ENCODE results near the gene RAMP3. TPM values are rescaled to one million over a fixed set of nuclear protein-coding genes. Genes with fewer than 3 reads are reported as not detected.

Gene RAMP3
- total RNA-seq, 1 donor from 2014 or later: not detected

DNA sequence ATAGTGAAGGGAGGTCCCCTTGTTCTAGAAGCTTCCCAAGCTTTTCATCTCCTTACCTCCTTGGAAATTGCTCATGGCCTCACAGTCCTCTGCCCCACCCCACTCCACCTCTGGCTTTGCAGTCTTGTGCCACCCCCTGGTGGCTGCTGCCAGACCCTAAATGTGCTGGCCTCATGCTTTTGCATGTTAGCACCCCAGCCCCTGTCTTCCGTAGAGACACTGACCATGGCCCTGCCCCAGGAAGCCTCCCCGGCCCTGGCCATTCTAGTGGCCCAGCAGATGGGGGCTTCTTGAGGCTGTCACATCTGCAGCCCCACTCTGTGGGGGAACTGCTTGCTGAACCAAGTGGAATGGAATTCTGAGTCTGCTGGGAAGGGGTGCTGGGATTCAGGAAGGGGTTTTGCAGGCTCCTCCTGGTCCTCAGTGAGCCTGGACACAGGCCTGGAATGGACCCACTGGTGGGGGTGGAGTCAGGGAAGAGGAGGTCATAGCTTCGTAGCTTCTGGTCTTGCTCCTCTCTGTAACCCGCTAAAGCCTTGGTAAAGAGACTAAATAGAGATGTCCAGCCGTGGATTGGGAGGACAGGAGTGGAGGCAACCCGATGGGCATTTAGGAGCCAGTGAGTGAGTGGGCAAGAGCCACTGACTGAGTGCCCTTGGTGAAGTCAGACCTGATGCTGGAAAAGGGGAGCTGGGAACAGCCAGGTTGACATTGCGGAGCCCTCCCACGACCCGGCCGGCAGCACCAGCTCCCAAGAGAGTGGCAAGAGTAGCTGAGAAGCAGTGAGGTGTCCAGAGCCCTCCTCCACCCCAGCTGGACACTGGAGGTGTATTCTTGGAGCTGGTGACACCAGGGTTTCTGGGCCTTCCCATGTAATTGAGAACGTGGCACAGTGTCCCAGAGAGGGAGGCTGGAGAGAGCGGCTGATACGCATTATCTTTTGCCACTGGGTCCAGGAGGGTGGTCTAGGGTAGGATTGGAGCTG is 20.9 kb downstream of the RAMP3 start:
- DNase-seq (ENCODE audit: low read depth): no peak

DNA sequence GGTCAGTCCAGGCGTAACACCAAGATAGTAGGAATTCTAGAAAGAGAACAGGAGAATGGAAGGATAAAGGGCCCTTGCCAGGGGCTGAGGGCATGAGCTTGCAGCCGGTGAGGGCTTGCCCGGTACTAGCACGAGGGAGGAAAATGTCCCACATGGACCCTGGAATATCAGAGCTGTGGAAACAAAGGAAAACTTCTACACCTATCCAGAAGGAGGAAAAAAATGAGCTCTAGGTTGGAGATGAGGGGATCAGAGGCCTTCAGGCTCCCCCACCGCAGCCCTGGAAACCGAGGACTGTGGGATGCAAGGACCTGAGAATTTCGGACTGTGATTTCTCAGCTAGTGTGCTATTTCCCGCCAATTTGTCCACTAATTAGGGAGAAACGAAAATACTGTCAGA is 22.1 kb downstream of the RAMP3 start:
- DNase-seq (ENCODE audit: low read depth): no peak

DNA sequence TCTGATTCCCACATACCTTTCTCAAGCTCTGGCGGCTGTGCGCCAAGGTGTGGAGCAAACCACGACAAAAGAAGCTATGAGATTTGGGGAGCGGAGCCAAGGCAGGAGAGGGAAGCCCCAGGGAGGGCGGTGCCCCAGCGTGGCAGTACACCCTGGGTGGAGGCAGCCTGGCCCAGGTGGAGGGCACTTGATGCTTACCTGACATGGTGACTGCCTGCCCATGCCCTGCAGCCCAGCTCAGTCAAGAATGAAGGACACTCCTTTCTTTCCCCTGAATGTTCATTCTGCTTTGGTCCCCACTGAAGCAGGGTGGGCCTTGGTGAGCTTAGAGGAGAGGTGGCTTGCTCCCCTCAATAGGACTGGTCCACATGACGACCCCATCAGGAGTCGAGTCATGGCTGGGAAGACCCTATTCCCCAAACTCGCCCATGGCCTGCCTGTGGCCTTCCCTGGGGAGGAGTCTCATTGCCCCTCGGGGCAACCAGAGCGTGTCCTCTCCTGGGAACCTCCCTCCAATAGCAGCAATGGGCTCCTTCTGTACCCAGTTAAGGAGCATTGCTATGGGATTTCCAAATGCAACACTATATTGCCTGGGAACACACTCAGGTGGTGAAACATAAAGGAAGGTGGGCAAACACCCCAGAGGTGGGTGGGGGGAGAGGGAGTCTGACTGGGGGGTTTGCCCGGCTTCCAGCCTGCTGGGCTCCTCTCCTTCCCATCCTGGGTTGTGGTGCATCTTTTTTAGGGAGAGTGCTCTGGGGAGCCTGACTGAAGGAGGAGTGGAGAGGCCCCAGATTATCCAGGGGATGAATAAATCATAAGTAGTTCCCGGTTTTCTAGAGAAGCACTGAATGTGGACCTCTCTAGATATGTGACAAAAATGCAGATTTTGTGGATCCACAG is 22.7 kb downstream of the RAMP3 start:
- DNase-seq (ENCODE audit: low read depth): no peak

DNA sequence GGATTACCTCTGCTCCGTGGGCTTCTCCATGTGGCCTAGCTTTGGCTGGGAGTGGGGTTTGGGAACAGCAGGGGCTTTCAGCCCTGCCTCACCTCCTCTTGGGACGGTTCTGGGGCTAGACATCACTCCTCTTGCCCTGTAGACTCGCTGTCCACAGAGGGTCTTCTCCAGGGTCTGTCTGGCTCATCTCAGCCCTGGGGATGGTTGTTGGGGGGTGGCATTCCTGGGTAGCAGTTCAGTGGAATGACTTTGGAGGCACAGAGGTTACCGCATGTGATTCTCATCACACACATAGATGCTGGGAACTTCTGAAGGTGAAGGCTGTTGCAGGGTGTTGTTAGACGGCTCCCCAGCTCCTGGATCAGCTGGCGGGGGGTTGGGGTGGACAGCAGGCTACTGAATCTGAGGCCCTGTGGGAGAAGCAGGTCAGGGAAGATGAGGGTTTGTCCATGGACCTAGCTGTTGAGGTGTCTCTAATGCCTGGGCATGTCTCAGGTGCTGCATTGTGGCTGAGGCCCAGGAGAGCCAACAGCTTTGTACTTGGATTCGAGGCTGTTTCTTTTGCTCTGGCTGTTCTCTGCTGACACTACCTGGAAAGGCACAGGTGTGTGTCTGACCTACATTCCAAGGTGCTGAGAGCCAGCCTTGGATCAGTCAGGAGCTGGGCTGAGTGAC is 23.8 kb downstream of the RAMP3 start:
- no peak for DNase-seq (ENCODE audit: low read depth)

DNA sequence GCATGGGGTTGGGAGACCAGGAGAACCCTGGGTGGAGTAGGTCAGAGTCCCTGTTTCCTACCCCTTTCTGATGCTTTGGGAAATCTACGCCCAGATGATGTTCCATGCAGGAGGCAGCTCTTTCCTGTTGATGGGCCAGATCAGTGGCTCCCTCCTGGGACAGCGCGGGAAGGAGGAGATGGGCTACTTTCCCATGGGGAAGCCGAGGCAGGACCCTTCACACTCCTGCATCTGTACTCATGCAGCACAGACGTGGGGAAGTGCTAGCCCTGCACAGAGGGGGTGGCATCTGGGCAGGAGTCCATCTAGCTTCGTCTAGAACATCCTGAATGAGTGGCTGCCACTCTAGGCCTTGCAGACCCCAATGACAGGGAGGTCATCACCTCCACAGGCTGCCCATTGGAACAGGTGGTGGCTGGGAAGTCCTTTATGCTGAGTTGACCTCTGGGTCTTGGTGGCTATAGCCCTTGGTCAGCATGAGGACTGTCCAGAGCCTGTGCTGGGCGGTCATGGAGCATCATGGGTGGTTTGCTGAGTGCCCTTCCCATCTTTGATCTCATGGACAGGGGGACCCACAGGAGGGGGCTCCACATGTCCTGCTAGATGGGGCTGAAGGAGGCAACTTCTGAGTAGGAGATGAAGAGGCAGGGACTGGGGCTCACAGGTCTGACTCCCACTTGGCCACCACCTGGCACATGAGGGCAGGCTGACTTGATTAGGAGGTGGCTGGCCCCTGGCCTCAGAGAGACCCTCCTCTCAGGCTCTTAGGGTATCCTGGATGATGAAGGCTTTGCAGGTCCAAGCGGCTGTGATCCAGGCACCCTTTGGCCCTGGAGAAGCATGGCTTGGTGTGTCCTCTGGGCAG is 24.6 kb downstream of the RAMP3 start:
- DNase-seq (ENCODE audit: low read depth): no peak

DNA sequence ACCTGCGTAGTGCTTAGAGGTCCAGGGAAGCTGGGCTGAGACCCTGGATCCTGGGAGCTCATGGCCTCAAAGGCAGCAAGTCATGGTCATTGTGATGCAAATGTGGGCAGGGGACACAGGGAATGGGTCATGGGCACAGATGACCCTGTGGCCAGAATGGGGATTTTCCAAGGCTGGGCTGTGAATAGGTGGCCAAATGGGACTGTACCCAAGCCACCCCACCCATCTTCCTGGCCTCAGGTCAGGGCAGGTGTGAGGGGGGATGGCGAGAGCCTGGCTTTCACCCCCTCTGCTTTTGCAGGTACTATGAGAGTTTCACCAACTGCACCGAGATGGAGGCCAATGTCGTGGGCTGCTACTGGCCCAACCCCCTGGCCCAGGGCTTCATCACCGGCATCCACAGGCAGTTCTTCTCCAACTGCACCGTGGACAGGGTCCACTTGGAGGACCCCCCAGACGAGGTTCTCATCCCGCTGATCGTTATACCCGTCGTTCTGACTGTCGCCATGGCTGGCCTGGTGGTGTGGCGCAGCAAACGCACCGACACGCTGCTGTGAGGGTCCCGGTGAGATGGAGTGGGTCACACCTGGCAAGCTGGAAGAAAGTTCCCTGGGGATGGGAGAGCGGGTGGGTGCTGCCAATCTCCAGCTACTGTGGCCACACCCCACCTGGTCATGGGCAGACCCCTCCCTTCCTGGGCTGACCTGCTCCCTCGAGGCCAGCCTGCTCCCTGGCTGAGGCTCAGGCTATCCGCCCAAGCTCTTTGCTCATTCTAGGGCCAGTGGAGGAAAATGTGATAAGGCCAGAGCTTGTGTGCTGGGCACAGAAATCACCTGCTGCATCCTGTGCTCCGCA is 25.5 kb downstream of the RAMP3 start:
- DNase-seq (ENCODE audit: low read depth): no peak

DNA sequence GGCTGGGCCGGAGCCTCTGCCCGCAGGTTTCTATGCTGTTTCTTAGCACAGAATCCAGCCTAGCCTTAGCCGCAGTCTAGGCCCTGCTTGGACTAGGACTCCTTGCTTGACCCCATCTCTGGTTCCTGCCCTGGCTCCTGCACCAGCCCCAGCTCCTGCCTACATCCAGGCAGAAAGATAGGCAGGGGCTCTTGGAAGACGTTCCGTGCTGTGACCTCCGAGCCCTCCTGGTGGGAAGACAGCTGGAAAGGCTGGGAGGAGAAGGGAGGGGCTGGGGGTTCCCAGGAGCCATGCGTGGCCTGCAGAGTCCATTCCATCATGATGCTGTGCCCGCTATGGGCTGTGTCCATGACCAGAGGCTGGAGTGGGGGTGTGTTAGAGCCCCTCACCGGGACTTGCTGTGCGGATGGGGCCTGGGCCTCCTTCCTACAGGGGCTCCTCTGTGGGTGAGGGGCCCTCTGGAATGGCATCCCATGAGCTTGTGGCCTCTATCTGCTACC is 26.2 kb downstream of the RAMP3 start:
- DNase-seq (ENCODE audit: low read depth): no peak

DNA sequence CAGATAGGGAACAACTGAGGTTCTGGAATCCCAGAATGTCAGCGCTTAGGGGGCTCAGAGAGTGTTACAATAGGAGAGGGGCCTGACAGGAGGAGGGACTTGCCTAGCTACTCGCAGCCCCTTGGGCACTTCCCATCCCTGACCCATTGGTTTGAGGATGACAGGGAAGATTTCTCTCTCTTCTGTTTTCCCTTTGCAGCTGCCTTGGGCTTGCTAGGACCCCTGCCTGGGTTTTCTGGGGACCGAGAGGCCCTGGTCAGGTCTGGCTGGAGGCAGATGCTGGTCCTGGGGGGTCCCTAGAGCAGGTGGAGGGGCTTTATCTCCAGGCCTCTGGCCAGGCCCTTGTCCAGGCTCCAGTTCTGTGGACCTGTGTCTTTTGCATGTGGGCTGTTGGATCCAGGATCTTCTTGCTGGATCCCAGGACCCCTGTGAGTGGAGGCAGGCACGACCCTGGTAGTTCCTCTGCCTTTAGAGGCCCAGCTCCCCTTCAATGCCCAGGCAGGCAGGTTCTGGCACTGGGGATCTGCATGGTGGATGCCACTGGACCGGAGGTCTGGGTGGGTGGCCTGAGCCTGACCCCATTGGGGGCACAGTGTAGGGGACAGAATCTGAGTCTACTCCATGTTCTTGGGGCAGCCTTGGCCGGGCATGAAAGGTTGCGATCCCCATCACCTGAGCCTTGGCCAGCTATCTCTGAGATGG is 26.9 kb downstream of the RAMP3 start:
- DNase-seq (ENCODE audit: low read depth): no peak

DNA sequence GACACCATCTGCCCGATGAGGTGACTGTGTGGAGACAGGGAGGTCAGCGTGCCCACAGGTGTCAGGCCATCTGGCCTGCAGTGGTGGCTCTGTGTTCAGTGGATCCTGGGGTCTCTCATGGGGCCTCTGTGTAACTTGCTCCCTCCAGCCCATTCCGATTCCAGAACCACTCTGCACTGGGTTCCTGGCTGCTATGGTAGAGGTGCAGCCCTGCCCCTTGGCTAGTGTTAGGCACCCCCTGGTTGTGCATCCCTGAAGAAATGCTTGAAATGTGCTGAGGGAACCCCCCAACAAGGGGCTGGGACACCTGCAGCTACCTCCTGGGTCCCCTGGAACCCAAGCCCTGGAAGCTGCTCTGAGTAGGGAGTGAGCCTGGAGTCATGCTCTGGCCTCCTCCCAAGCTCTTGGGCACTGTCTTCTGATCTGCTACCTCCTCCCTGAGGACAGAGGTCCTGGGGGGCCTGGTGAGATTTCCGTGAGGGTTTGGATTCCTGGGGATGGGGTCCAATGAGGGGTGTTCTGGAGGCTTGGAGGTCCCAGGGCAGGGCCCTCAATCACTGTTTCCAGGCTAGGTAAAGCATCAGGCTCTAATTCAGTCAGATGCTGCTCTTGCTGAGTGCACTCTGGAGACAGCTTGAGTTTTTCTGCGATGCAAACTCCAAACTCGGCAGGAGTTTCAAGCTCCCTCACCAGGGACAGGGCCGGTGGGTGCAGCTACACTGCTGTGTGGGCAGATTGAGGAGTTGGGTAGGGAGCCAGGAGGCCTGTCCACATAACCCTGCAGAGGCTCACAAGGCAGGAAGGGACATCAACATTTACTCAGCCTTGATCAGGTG is 27.7 kb downstream of the RAMP3 start:
- no peak for DNase-seq (ENCODE audit: low read depth)

DNA sequence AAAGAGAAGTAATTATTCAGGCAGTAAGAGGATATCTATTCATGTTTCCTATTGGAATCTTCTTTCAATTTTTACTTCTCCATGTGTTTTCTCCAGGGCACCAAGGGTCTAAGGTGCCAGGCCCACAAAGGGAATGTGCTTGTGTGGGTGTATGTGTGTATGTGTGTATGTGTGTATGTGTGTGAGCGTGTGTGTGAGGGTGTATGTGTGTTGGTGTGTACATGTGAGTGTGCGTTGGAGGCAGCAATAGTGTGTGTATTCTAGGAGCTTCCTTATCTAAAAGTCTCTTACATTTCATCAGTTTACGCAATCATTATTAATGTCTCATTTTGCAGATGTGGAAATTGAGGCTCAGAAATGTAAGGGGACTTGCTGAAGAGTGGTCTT is 28.3 kb downstream of the RAMP3 start:
- DNase-seq (ENCODE audit: low read depth): no peak

DNA sequence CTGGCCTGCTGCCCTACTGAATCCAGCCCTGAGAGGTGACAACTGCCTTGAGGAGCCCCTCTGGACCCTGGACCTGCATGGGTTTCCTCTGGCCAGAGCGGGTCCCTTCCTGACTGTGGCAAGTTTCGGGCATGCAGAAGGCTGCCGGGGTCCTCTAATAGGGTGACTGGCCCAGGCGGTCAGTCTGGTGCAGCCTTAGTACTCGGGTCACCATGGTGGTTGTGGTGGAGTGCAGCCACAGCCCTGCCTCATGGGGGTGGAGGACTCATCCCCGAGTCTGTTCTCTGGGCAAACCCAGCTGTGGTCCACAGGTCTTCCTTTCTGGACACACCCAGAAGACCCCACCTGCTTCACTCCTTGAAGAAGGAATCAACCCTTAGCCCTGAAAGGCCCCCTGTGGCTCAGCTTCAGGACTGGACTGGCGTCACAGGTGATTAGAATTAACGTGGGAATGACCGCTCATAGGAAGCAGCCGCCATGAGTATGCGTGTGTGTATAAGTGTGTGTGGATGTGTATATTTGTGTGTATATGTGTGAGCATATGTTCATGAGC is 28.7 kb downstream of the RAMP3 start:
- DNase-seq (ENCODE audit: low read depth): no peak

DNA sequence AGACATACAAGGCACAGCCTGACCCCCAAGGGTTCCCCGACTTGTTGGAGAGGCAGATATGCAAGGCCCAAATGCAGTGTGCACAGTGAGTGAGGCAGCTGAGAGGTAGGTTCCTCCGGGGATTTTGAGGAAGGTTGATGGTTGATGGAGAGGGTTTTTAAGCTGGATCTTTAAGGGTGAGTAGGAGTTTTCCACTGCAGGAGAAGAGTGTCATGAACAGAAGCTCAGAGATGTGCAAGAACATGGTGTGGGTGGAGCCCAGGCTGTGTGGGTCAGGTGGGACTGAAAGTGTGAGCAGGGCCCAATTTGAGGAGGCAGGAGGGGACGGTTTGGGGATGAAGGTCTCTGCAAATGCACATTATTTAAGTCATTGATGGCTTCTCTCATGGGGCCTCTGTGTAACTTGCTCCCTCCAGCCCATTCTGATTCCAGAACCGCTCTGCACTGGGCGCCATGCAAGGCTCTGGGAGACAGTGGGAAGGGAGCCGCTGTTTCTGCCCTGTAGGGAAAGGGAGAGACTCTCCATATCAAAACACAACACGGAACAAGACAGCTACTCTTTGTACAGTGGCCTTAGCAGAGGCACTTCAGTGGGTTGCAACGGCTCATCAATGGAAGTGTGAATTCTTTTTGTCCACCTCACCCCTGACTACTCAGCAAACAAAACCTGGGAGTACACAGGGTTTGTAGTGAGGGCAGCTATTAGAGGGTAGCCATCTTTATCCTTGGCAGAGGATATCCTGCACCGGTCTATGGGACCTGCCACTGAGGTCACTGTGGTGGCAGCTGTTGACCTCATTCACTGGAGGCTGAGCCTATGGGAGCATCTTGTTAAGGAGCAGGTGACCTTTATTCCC is 29.7 kb downstream of the RAMP3 start:
- DNase-seq (ENCODE audit: low read depth): peak; percentile 65

DNA sequence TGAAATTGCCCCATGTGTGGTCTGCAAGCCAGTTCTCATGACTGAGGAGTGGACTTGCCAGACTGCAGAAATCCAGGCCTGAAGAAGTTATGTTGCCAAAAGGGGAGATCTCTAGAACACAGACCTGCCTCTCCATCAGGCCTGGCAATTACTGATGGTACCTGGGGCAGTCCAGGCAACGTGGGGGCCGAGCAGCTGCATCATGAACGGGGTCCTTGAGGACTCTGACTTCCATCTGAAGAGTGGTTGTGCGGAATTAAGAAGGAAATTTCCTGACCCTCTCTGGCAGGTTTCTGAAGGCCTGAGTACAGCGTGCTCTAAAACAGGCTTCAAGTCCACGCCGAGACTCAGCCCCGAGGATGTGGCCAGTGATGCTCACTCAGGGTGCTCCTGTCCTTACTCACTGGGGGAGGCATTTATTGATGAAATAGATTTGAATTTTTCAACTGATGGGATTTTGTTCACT is 30.4 kb downstream of the RAMP3 start:
- no peak for DNase-seq (ENCODE audit: low read depth)

DNA sequence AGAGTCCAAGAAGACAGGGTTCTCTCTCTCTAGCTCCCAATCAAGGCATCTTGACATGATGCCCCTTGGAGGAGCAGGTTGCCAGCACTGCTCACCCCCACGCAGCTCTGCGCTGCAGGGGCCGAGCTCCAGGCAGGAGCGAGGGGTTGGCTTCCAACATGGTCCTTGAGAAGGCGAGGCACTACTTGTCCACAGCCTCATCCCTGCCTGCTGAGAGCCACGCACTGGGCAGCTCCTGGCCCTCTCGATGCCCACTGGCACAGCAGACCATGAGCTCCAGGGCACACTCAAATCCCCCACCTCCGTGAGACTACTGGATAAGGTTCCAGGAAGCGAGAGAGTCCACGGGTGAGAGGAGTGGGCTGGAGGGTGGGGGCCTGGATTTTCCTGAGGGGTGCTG is 31.1 kb downstream of the RAMP3 start:
- DNase-seq (ENCODE audit: low read depth): no peak

DNA sequence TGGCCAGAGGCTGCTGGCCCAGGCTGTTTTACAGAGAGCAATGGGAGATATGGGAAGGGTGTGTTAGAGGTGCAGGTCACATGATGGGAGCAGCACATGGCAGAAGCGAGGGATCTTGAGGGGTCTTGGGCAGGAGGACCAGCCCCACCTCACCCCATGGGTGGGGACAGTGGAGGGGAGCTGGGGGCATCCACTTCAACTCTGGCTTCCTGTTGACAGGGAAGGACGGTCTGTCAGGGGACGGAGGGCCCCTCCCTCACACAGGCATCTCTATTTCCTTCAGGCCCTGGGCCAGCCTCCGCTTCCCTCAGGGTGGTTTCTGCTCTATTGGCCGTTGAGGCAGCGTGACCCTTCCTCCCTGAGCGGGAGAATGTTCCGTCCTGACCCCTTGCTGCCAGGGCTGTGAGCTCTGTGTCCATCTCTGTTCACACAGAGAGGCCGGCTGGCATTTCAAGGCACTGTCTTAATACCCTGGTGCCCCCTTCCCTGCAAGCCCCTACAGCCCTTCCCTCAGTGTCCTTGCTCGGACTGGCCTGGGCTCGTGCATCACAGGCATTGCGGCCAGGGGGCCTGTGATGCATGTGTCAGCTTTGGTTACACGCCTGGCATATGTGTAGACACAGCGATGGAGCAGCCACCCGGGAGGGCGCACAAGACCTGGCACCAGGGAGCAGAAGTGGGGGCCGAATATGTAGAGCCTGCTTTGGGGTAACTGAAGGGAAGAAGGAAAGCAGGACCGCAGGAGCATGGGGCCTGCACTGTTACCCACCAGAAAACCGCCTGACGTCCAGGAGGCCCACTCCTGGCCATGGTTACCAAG is 31.8 kb downstream of the RAMP3 start:
- no peak for DNase-seq (ENCODE audit: low read depth)

All from myocyte (in vitro differentiated cells).